GM12865 (cell line): ENCODE data around the gene ADD3.
A peak's percentile ranks its signal among the peaks of the same experiment; 100 is the strongest.

Experiments
- DNase-seq: peaks from one replicate; pipeline ENCODE4 v3.0.0; 2010; ENCODE audit warnings: low read depth
- H3K4me3 ChIP-seq: 2 replicates; pipeline ENCODE4 v1.5.1; 2011; ENCODE audit warnings: mild to moderate bottlenecking, low read depth, low read length, control low read depth
- TF ChIP-seq, protein P1 (sequence below): IDR thresholded peaks from 2 replicates; pipeline ENCODE4 v1.5.1; 2011; ENCODE audit warnings: low read length, control low read depth, low read depth, inconsistent platforms; ENCODE audit not compliant: insufficient read depth; ENCODE audit errors: missing control alignments

The ADD3 gene

DNA sequence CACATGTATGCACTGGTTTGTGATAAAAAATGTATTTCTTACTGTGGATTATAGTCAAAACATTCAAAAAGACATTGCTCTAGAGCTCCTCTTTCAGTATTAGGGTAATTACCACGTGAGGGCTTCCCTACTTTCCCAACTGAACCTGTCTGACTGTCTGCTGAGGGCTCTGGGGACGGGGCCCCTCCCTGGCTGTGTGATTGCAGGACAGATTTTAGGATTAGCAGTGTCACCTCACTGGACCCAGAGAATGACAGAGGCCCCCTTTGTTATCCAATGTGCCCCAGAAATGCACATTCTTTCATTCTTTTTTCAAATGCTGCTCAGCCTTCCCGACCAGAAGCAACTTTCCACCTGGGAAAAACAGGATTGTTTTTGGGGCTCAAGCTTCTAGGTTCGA lies 156.1 kb downstream of the ADD3 start:
- H3K4me3 ChIP-seq = no peak overlapping the region
- DNase-seq = no peak
- TF ChIP-seq, protein P1, sequence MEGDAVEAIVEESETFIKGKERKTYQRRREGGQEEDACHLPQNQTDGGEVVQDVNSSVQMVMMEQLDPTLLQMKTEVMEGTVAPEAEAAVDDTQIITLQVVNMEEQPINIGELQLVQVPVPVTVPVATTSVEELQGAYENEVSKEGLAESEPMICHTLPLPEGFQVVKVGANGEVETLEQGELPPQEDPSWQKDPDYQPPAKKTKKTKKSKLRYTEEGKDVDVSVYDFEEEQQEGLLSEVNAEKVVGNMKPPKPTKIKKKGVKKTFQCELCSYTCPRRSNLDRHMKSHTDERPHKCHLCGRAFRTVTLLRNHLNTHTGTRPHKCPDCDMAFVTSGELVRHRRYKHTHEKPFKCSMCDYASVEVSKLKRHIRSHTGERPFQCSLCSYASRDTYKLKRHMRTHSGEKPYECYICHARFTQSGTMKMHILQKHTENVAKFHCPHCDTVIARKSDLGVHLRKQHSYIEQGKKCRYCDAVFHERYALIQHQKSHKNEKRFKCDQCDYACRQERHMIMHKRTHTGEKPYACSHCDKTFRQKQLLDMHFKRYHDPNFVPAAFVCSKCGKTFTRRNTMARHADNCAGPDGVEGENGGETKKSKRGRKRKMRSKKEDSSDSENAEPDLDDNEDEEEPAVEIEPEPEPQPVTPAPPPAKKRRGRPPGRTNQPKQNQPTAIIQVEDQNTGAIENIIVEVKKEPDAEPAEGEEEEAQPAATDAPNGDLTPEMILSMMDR = no peak

DNA sequence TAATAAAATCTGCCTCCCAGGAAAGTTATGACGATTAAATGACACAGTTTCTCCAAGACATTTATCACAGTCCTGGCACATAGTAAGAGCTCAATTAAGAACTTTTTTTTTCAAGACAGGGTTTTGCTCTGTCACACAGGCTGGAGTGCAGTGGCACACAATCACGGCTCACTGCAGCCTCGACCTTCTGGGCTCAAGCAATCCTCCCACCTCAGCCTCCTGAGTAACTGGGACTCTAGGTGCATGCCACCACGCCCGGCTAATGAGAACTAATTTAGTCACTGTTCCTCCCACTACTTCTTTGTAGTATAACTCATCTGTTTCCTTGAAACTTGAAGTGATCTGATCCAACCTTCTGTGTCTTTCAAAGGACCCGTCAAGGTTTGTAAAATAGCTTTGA lies 157.5 kb downstream of the ADD3 start:
- no peak for DNase-seq
- TF ChIP-seq, protein P1 = no peak

GRCh38 chr10:110167149-110167548 lies 159.4 kb downstream of the ADD3 start:
- no peak for DNase-seq
- no peak overlapping the region for H3K4me3 ChIP-seq
- TF ChIP-seq, protein P1 = no peak

More for the DNA sequence above, 157.5 kb downstream of the ADD3 start:
- no peak overlapping the region for H3K4me3 ChIP-seq

GRCh38 chr10:110168601-110169481 lies 161.1 kb downstream of the ADD3 start:
- no peak overlapping the region for H3K4me3 ChIP-seq
- peak; percentile 17 for DNase-seq
- TF ChIP-seq, protein P1 = no peak

GRCh38 chr10:110169586-110169985 lies 161.8 kb downstream of the ADD3 start:
- TF ChIP-seq, protein P1 = no peak
- DNase-seq = no peak
- H3K4me3 ChIP-seq = no peak overlapping the region

DNA sequence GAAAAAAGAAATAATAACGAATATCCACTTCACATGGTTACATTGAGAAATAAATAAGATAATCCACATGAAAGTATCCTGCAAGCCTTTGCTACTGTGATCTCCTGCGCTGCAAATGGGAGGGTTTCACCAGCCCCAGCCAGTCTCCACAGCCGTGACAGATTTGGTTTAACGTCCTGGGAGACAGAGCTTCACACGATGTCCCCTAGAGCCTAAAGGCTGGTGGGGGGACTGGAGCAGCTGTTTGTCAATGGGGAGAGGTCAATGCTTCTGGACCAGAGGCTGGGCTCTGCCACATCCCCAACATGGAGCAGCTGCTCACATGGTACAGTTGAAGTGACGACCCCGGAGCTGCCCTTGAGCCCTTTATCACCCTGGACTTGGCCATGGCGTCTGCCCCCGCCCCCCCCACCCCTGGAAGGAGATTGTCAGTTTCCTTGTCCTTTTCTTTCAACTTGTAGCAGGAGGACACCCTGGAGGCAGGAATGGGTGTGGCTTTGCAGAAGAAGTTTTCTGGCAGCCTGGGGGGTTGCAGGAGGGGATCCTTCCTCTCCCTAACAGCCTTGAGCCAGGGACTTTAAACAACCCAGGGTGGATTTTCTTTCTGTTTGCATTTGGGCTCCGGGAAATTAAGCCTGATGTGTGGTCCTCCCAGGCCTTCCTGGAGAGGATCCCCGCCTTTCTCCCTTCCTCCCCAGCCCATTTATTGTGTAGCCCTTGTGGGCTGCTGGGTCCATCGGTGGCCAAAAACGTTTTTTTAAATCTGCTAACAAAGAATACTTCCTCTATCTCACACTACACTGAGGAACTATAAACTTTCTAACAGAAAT lies 162.6 kb downstream of the ADD3 start:
- TF ChIP-seq, protein P1 = no peak
- DNase-seq = no peak
- no peak overlapping the region for H3K4me3 ChIP-seq
